NCI-H82 (cell line): Measurements from ENCODE around the gene GJB4.
"Not testable (repeated sequence)": the region's sequence is repeated elsewhere in the genome, so short reads cannot be mapped to it uniquely, and the experiment has no call there.

Experiments used
- DNase-seq: peaks from one replicate; lab custom pipeline; 2025; lab: John Stamatoyannopoulos, UW

Gene GJB4

DNA sequence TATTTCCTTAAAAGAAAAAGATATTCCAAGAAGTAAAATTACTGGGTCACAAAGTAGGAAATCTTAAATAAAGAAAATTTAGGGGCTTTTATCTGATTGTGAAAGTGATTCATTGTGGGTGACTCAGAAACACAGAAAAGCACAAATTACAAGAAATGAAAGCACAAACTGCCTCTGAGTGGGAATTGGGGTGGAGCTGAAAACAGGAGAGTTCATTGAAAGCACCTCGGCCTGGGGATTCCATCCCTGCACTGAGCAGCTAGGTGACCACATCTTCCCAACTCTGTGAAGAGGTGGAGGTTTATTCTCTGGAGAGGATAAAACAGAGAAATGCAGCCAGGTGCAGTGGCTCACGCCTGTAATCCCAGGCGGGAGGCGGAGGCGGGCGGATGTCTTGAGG, 40.7 kb downstream of the GJB4 start:
- DNase-seq: no peak

DNA sequence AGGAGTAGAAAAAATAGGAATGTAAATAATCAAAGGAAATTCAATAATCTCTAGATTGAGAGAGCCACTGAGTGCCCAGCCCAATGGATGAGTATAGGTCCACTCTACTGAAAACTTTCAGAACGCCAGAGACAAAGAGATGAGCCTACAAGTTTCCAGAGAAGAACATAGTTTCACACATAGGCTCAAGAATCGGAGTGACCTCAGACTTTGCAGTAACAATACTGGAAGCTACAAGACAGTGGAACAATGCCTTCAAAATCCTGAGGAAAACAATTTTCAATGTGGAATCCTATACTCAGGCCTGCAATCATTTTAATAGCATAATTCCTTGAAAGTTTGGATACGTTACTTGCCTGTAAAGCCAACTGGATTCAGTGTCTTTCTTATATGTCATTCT, 44.2 kb downstream of the GJB4 start:
- no peak for DNase-seq

DNA sequence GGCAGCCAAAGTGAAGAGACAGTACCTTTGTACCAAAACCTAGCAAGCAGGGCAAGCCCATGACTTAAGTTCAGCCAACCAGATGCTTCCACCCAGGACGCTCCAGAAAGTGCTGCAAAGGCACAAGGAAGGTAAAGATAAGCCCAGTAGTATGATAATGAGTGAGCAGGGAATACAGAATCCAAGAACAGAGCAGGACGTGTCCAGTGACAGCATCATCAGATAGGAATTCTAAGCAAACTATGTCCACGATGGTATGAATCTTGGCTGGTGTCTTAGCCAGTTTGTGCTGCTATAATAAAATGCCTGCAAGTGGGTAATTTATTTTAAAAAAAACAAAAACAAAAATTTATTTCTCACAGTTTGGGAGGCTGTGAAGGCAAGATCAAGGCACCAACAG, 46.9 kb downstream of the GJB4 start:
- no peak for DNase-seq

DNA sequence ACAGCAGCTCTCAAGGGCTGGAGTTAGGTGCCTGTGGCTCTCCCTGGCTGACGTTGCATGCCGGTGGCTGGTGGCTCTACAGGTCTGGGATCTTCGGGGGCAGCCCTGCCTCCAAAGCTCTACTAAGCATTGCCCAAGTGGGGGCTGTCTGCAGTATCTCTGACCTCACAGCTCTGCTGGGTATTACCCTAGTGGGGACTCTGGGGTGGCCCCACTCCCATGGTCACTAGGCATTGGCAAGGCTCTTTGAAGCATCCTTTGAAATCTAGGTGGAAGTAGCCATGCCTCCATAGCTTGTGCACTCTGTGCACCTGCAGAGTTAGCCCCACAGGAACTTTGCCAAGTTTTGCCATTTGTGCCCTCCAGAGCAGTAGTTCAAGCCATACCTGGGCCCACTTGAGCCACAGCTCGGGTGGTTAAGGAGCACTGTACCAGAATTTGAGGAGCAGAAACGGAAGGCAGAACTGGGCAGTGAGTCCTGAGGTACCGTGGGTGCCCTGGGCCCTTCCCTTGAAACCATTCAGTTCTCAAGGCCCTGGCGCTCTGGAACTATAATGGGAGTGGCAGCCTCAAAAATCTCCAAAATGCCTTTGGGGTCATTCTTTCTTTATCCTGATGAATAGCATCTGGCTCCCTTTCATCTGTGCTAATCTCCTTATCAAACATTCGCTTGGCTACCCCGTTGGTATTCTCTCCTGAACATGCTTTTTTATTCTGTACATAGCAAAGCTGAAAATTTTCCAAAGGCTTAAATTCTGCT, 48.7 kb downstream of the GJB4 start:
- peak; percentile 65 for DNase-seq

DNA sequence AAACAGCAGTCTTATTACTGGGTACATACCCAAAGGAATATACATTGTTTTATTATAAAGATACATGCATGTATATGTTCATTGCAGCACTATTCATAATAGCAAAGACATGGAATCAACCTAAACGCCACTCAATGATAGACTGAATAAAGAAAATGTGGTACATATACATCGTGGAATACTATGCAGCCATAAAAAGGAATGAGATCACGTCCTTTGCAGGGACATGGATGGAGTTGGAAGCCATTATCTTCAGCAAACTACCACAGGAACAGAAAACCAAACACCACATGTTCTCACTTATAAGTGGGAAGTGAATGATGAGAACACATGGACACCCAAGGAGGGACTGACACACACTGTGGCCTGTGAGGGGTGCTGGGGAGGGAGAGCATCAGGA, 51.2 kb downstream of the GJB4 start:
- not testable (repeated sequence) for DNase-seq
